IPS-18a (cell line): Measurements from ENCODE around the gene YIF1A.
"Not testable (repeated sequence)": the region's sequence is repeated elsewhere in the genome, so short reads cannot be mapped to it uniquely, and the experiment has no call there.

Experiments used
- H3K27ac ChIP-seq: one replicate; pipeline ENCODE4 v1.5.1; 2013; ENCODE audit warnings: low read length
- H3K27me3 ChIP-seq: one replicate; pipeline ENCODE4 v1.6.1; 2013; ENCODE audit warnings: mild to moderate bottlenecking, low read length; ENCODE audit not compliant: control insufficient read depth, insufficient read depth
- H3K36me3 ChIP-seq: one replicate; pipeline ENCODE4 v1.6.1; 2013; ENCODE audit warnings: low read depth, low read length; ENCODE audit not compliant: control insufficient read depth
- H3K4me1 ChIP-seq: one replicate; pipeline ENCODE4 v1.6.1; 2013; ENCODE audit warnings: low read depth, low read length; ENCODE audit not compliant: control insufficient read depth
- H3K4me3 ChIP-seq: one replicate; pipeline ENCODE4 v1.5.1; 2013; ENCODE audit warnings: low read length
- H3K9ac ChIP-seq: one replicate; pipeline ENCODE4 v1.6.1; 2013; ENCODE audit warnings: mild to moderate bottlenecking, low read length, moderate library complexity
- H3K9me3 ChIP-seq: one replicate; pipeline ENCODE4 v1.6.1; 2013; ENCODE audit warnings: low read depth, low read length; ENCODE audit not compliant: control insufficient read depth

The YIF1A gene

GRCh38 chr11:66279092-66279734, 9.7 kb downstream of the YIF1A start:
- H3K4me1 ChIP-seq: peaks cover 12% of the 10 kb centered on the region
- H3K36me3 ChIP-seq: peaks cover 10% of the 10 kb centered on the region
- H3K4me3 ChIP-seq: peak overlapping the region; percentile 35
- no peaks in the 10 kb centered on the region for H3K27me3 ChIP-seq
- no peak overlapping the region for H3K27ac ChIP-seq
- no peaks in the 10 kb centered on the region for H3K9me3 ChIP-seq
- peak overlapping the region; percentile 51 for H3K9ac ChIP-seq

- peak overlapping the region; percentile 35 for H3K4me3 ChIP-seq
- H3K4me1 ChIP-seq: peaks cover 12% of the 10 kb centered on the region
- H3K9me3 ChIP-seq: no peaks in the 10 kb centered on the region
- peaks cover 15% of the 10 kb centered on the region for H3K36me3 ChIP-seq
- no peak overlapping the region for H3K27ac ChIP-seq
- peak overlapping the region; percentile 51 for H3K9ac ChIP-seq
- H3K27me3 ChIP-seq: no peaks in the 10 kb centered on the region
Measured at GRCh38 chr11:66278363-66279091, 10.4 kb downstream of the YIF1A start.

GRCh38 chr11:66277471-66278362, 11.2 kb downstream of the YIF1A start, which contains the start of gene CNIH2:
Gene CNIH2, plus strand, starts transcription at chr11:66278175. Its CDS starts 282 bp downstream, at chr11:66278457.
- Histone ChIP-seq H3K4me1 (peaks cover 11% of the 10 kb centered on the region), H3K9me3 (no peaks in the 10 kb centered on the region), H3K9ac (peak within 1 kb of the TSS; percentile 51), H3K4me3 (peak within 1 kb of the TSS; percentile 52), H3K27ac (no peak within 1 kb of the TSS), H3K36me3 (peaks cover 23% of the 10 kb centered on the region), H3K27me3 (no peaks in the 10 kb centered on the region)

- H3K9me3 ChIP-seq, H3K9ac ChIP-seq, H3K4me1 ChIP-seq, H3K4me3 ChIP-seq, H3K27me3 ChIP-seq, H3K27ac ChIP-seq: not testable (repeated sequence)
- peaks cover 30% of the 10 kb centered on the region for H3K36me3 ChIP-seq
Measured at GRCh38 chr11:66277064-66277463, 11.9 kb downstream of the YIF1A start.

GRCh38 chr11:66276619-66277018, 12.3 kb downstream of the YIF1A start:
- H3K27me3 ChIP-seq, H3K4me1 ChIP-seq, H3K9me3 ChIP-seq, H3K27ac ChIP-seq, H3K9ac ChIP-seq, H3K4me3 ChIP-seq: not testable (repeated sequence)
- H3K36me3 ChIP-seq: peaks cover 33% of the 10 kb centered on the region

GRCh38 chr11:66275984-66276612, 12.8 kb downstream of the YIF1A start:
- H3K27me3 ChIP-seq: no peaks in the 10 kb centered on the region
- no peak overlapping the region for H3K9ac ChIP-seq
- no peak overlapping the region for H3K4me3 ChIP-seq
- H3K9me3 ChIP-seq: no peaks in the 10 kb centered on the region
- H3K27ac ChIP-seq: no peak overlapping the region
- peaks cover 4% of the 10 kb centered on the region for H3K4me1 ChIP-seq
- H3K36me3 ChIP-seq: peaks cover 33% of the 10 kb centered on the region

- no peaks in the 10 kb centered on the region for H3K27me3 ChIP-seq
- H3K9me3 ChIP-seq: no peaks in the 10 kb centered on the region
- H3K4me1 ChIP-seq: peaks cover 4% of the 10 kb centered on the region
- H3K9ac ChIP-seq: no peak overlapping the region
- H3K4me3 ChIP-seq: no peak overlapping the region
- H3K27ac ChIP-seq: no peak overlapping the region
- peaks cover 33% of the 10 kb centered on the region for H3K36me3 ChIP-seq
Measured at GRCh38 chr11:66275396-66275795, 13.5 kb downstream of the YIF1A start.

- H3K4me1 ChIP-seq: peaks cover 7% of the 10 kb centered on the region
- no peak overlapping the region for H3K4me3 ChIP-seq
- no peak overlapping the region for H3K9ac ChIP-seq
- no peaks in the 10 kb centered on the region for H3K27me3 ChIP-seq
- H3K9me3 ChIP-seq: no peaks in the 10 kb centered on the region
- H3K27ac ChIP-seq: no peak overlapping the region
- H3K36me3 ChIP-seq: peaks cover 33% of the 10 kb centered on the region
Measured at GRCh38 chr11:66274219-66274618, 14.7 kb downstream of the YIF1A start.

- Histone ChIP-seq H3K27ac (no peak overlapping the region), H3K4me3 (no peak overlapping the region), H3K9me3 (no peaks in the 10 kb centered on the region), H3K27me3 (no peaks in the 10 kb centered on the region), H3K4me1 (peaks cover 4% of the 10 kb centered on the region), H3K9ac (no peak overlapping the region), H3K36me3 (peaks cover 33% of the 10 kb centered on the region)
Measured at GRCh38 chr11:66272596-66272995, 16.3 kb downstream of the YIF1A start.

GRCh38 chr11:66271816-66272215, 17.1 kb downstream of the YIF1A start:
- Histone ChIP-seq H3K36me3 (peaks cover 33% of the 10 kb centered on the region), H3K27ac (no peak overlapping the region)

More at GRCh38 chr11:66271816-66272215, 17.1 kb downstream of the YIF1A start:
- H3K4me1 ChIP-seq: peaks cover 4% of the 10 kb centered on the region
- no peaks in the 10 kb centered on the region for H3K27me3 ChIP-seq
- no peak overlapping the region for H3K4me3 ChIP-seq
- H3K9me3 ChIP-seq: no peaks in the 10 kb centered on the region
- no peak overlapping the region for H3K9ac ChIP-seq
